ENCODE measurements around the gene SVBP. TPM values are rescaled to one million over a fixed set of nuclear protein-coding genes. Genes with fewer than 3 reads are reported as not detected.
"Not testable (repeated sequence)": the region's sequence is repeated elsewhere in the genome, so short reads cannot be mapped to it uniquely, and the experiment has no call there.

SVBP gene
- total RNA-seq, 4 donors from 2014 or later: 15.5 to 26.4 (median 24.9) TPM

GRCh38 chr1:42815941-42816584 lies 1.1 kb downstream of the SVBP start:
- no peak for TF ChIP-seq CTCF (IDR thresholded peaks at IDR 0.05 in 4 of 5, conservative IDR thresholded peaks at IDR 0.05 in 1 of 5)
- TF ChIP-seq POLR2A (IDR thresholded peaks at IDR 0.05): no peak
- Histone ChIP-seq H3K4me1 (peaks cover 0 to 20% of the 10 kb centered on the region in 2 donors), H3K27ac (peak overlapping the region; percentile 88 to 100 (median 96)), H3K9me3 (no peaks in the 10 kb centered on the region), H3K36me3 (no peaks in the 10 kb centered on the region), H3K4me3 (peak overlapping the region; percentile 65 to 95 (median 76)), H3K27me3 (no peaks in the 10 kb centered on the region)
- ATAC-seq: peak; percentile 0 to 8
- intact Hi-C loops (cut with DNase I; ENCODE audit: low total_unique reads): loop anchor here (2.0 to 10.0 kb wide), 2 partner anchors 109 to 353 kb away; partner anchors contain the start of gene CCDC30
- DNase-seq: no peak
- in situ Hi-C loops (cut with MboI; ENCODE audit: low sequenced_read_pairs in 4 of 4): no loop called here

- H3K9me3 ChIP-seq; H3K4me3 ChIP-seq; H3K27ac ChIP-seq; H3K36me3 ChIP-seq; DNase-seq; in situ Hi-C loops (cut with MboI; ENCODE audit: low sequenced_read_pairs in 4 of 4); H3K27me3 ChIP-seq; ATAC-seq: not testable (repeated sequence)
- intact Hi-C loops (cut with DNase I; ENCODE audit: low total_unique reads): loop anchor here (10.0 kb wide), 1 partner anchor 110 kb away; no protein-coding TSS in a partner anchor
- H3K4me1 ChIP-seq: peaks cover 0 to 20% of the 10 kb centered on the region in 2 donors
Measured at GRCh38 chr1:42814815-42815214, 2.4 kb downstream of the SVBP start.

GRCh38 chr1:42807056-42807668 lies 10.0 kb downstream of the SVBP start:
- intact Hi-C loops (cut with DNase I; ENCODE audit: low total_unique reads) (no loop called here), in situ Hi-C loops (cut with MboI; ENCODE audit: low sequenced_read_pairs in 4 of 4) (no loop called here)
- no peaks in the 10 kb centered on the region for H3K27me3 ChIP-seq
- no peak overlapping the region for H3K4me3 ChIP-seq
- DNase-seq (no peak), ATAC-seq (no peak)
- H3K4me1 ChIP-seq: peaks cover 0 to 4% of the 10 kb centered on the region in 2 donors
- H3K9me3 ChIP-seq: no peaks in the 10 kb centered on the region
- no peaks in the 10 kb centered on the region for H3K36me3 ChIP-seq
- no peak overlapping the region for H3K27ac ChIP-seq
- no peak for TF ChIP-seq CTCF (IDR thresholded peaks at IDR 0.05 in 4 of 5, conservative IDR thresholded peaks at IDR 0.05 in 1 of 5)
- TF ChIP-seq POLR2A (IDR thresholded peaks at IDR 0.05): no peak

GRCh38 chr1:42806593-42806992 lies 10.6 kb downstream of the SVBP start:
- in situ Hi-C loops (cut with MboI; ENCODE audit: low sequenced_read_pairs in 4 of 4) (no loop called here), intact Hi-C loops (cut with DNase I; ENCODE audit: low total_unique reads) (no loop called here)
- TF ChIP-seq POLR2A (IDR thresholded peaks at IDR 0.05): no peak
- no peak for TF ChIP-seq CTCF (IDR thresholded peaks at IDR 0.05 in 4 of 5, conservative IDR thresholded peaks at IDR 0.05 in 1 of 5)
- DNase-seq (no peak), ATAC-seq (no peak)
- Histone ChIP-seq H3K4me3 (no peak overlapping the region), H3K27me3 (no peaks in the 10 kb centered on the region), H3K36me3 (no peaks in the 10 kb centered on the region), H3K9me3 (no peaks in the 10 kb centered on the region), H3K4me1 (peaks cover 0 to 4% of the 10 kb centered on the region in 2 donors), H3K27ac (no peak overlapping the region)

GRCh38 chr1:42806171-42806570 lies 11.0 kb downstream of the SVBP start:
- Histone ChIP-seq H3K9me3 (no peaks in the 10 kb centered on the region), H3K4me1 (peaks cover 0 to 4% of the 10 kb centered on the region in 2 donors), H3K4me3 (no peak overlapping the region), H3K27me3 (no peaks in the 10 kb centered on the region), H3K27ac (no peak overlapping the region), H3K36me3 (no peaks in the 10 kb centered on the region)
- intact Hi-C loops (cut with DNase I; ENCODE audit: low total_unique reads): no loop called here
- ATAC-seq (no peak), DNase-seq (no peak)
- no peak for TF ChIP-seq CTCF (IDR thresholded peaks at IDR 0.05 in 4 of 5, conservative IDR thresholded peaks at IDR 0.05 in 1 of 5)
- TF ChIP-seq POLR2A (IDR thresholded peaks at IDR 0.05): no peak
- in situ Hi-C loops (cut with MboI; ENCODE audit: low sequenced_read_pairs in 4 of 4): no loop called here
